ENCODE measurements around the gene ARID4A. TPM values are rescaled to one million over a fixed set of nuclear protein-coding genes. Genes with fewer than 3 reads are reported as not detected.

The ARID4A gene
- total and polyA plus RNA-seq, 7 donors, result 4.2 to 31.9 (median 18.1) TPM

GRCh38 chr14:58276208-58276607 is 22.1 kb upstream of the ARID4A start:
- Histone ChIP-seq H3K4me1 (peaks cover 0 to 58% (median 38%) of the 10 kb centered on the region in 4 donors), H3K4me3 (no peak overlapping the region), H3K27me3 (no peaks in the 10 kb centered on the region), H3K9me3 (no peaks in the 10 kb centered on the region), H3K27ac (no peak overlapping the region), H3K36me3 (peaks cover 0 to 57% (median 11%) of the 10 kb centered on the region in 4 donors)
- intact Hi-C loops (cut with DNase I), result no loop called here
- WGBS, 2 donors, result 82 to 92% methylated on average over 1 of the region's 1 CpG
- TF ChIP-seq, protein P1, sequence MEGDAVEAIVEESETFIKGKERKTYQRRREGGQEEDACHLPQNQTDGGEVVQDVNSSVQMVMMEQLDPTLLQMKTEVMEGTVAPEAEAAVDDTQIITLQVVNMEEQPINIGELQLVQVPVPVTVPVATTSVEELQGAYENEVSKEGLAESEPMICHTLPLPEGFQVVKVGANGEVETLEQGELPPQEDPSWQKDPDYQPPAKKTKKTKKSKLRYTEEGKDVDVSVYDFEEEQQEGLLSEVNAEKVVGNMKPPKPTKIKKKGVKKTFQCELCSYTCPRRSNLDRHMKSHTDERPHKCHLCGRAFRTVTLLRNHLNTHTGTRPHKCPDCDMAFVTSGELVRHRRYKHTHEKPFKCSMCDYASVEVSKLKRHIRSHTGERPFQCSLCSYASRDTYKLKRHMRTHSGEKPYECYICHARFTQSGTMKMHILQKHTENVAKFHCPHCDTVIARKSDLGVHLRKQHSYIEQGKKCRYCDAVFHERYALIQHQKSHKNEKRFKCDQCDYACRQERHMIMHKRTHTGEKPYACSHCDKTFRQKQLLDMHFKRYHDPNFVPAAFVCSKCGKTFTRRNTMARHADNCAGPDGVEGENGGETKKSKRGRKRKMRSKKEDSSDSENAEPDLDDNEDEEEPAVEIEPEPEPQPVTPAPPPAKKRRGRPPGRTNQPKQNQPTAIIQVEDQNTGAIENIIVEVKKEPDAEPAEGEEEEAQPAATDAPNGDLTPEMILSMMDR (IDR thresholded peaks at IDR 0.05), result no peak
- TF ChIP-seq POLR2A (IDR thresholded peaks at IDR 0.05), result no peak
- TF ChIP-seq EP300 (IDR thresholded peaks at IDR 0.05), result no peak
- TF ChIP-seq POLR2AphosphoS5 (IDR thresholded peaks at IDR 0.05), result no peak
- DNase-seq, result no peak

DNA sequence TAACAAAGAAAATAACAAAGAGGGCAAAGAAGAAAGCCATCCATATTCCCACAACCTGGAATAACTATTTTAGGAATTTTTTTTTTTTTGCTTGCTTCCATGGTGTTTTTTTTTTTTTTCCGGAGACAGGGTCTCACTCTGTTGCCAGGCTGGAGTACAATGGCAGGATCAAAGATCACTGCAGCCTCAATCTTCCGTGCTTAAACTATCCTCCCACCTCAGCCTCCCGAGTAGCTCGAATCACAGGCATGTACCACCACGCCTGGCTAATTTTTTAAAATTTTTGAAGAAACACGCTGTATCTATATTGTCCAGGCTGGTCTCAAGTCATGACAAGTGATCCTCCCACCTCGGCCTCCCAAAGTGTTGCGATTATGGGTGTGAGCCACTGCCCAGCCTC is 20.2 kb upstream of the ARID4A start:
- DNase-seq, result no peak
- intact Hi-C loops (cut with DNase I), result no loop called here
- peaks cover 0 to 37% (median 8%) of the 10 kb centered on the region in 4 donors for H3K36me3 ChIP-seq
- no peak overlapping the region for H3K27ac ChIP-seq
- WGBS, 2 donors, result 96 to 97% methylated on average over 8 of the region's 8 CpGs
- TF ChIP-seq POLR2A (IDR thresholded peaks at IDR 0.05) (no peak), POLR2AphosphoS5 (IDR thresholded peaks at IDR 0.05) (no peak), EP300 (IDR thresholded peaks at IDR 0.05) (no peak)
- TF ChIP-seq, protein P1 (IDR thresholded peaks at IDR 0.05), result no peak
- peaks cover 0 to 58% (median 39%) of the 10 kb centered on the region in 4 donors for H3K4me1 ChIP-seq
- H3K4me3 ChIP-seq, result no peak overlapping the region
- no peaks in the 10 kb centered on the region for H3K9me3 ChIP-seq
- H3K27me3 ChIP-seq, result no peaks in the 10 kb centered on the region

DNA sequence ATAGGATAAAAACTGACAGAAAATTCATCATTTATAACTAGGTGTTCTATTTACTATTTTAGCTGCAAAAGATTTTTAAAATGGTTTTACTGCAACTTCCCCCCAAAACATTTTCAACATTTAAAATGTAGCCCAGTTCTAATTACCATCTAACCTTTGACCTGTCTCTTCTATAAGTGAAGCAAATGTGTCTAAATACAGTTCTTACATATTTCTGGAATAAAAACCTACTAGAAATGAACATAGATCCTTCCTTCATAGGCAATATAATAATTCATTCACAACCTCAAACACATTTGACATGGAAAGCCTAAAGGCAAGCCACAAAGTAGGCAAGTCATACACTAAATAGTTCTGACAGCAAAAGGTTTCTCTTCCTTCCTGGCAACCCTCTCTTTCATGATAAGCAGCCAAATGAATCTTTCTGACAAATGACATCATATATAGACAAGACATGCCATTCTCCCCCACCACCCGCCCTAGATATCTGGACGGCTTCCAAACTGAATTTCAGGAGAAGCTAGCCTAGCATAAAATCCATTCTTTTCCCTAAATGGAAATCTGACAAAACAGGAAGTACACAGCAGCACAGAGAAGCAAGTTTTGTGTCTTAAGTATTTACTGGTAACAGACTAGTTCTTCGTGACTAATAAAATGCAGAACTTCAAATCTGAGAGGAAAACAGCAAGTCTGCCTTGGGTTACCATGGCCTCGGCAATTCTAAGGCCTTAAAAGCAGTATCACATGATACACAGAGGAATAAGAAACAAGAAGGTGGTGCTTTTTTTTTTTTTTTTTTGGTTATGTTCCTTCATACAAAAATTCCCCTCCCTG is 17.2 kb upstream of the ARID4A start:
- Histone ChIP-seq H3K27me3 (no peaks in the 10 kb centered on the region), H3K4me1 (peaks cover 0 to 46% (median 41%) of the 10 kb centered on the region in 4 donors), H3K4me3 (no peak overlapping the region), H3K36me3 (peaks cover 0 to 50% (median 22%) of the 10 kb centered on the region in 4 donors), H3K27ac (peak overlapping the region; percentile 71 to 80 (median 76)), H3K9me3 (no peaks in the 10 kb centered on the region)
- no peak for TF ChIP-seq EP300 (IDR thresholded peaks at IDR 0.05)
- peak in 2 of 4 donors; percentile 18 to 24 for TF ChIP-seq POLR2AphosphoS5 (IDR thresholded peaks at IDR 0.05)
- 9 to 12% methylated on average over 4 of the region's 4 CpGs for WGBS, 2 donors
- no peak for DNase-seq
- intact Hi-C loops (cut with DNase I), result no loop called here

DNA sequence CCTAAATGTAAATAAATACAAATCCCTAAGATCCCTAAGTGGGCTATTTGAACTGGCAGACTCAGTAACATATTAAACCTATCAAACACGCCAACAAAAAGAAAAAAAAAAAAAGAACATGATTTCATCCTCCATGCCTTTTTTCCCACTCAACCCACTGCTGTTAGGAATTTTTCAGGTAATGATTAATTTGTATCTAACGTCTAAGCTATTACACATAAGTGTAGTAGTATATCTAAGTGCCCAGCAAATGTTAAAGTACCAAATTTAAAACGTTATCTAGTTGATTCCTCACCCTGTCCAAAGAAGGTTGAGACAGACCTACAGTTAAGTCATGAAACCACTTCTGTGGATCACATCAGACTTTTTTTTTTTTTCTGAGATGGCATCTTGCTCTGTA is 16.4 kb upstream of the ARID4A start:
- no peaks in the 10 kb centered on the region for H3K27me3 ChIP-seq
- H3K36me3 ChIP-seq, result peaks cover 0 to 56% (median 22%) of the 10 kb centered on the region in 4 donors
- intact Hi-C loops (cut with DNase I), result no loop called here
- no peaks in the 10 kb centered on the region for H3K9me3 ChIP-seq
- peaks cover 0 to 42% (median 38%) of the 10 kb centered on the region in 4 donors for H3K4me1 ChIP-seq
- TF ChIP-seq, protein P1 (IDR thresholded peaks at IDR 0.05), result no peak
- TF ChIP-seq POLR2A (IDR thresholded peaks at IDR 0.05) (no peak), POLR2AphosphoS5 (IDR thresholded peaks at IDR 0.05) (no peak), EP300 (IDR thresholded peaks at IDR 0.05) (no peak)
- H3K27ac ChIP-seq, result peak overlapping the region; percentile 71 to 80 (median 76)
- 42 to 68% methylated on average over 3 of the region's 3 CpGs for WGBS, 2 donors
- no peak overlapping the region for H3K4me3 ChIP-seq
- no peak for DNase-seq

DNA sequence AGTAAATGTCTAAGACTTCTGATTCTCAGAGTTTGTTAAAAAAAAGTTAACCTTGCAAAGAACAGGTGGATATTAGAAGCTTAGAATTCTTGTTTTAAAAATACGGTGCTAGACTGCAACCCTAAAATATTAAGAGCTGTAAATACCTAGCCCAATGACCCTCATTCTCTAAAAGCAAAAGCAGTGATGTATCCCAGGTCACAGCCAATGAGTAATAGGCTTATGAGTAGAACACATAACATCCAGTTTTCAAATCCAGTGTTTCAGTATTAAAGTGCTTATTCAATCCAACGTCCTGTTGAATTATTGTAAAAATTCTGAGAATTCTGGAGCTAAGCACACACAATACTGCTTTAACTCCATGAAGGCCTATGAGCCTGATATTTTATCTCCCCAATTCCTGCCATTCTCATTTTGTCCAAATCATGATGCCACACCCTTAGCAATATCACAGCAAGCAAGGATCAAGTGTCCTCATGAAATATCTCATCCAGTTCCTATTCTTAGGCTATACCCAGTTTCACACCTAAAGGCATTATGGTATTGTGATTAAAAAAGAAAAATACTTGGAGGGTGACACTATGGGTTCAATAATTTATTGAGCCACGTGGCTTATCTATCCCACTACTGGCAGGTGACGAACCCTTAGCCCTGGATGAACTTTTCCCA is 15.3 kb upstream of the ARID4A start:
- DNase-seq, result no peak
- H3K27me3 ChIP-seq, result no peaks in the 10 kb centered on the region
- no peak overlapping the region for H3K4me3 ChIP-seq
- intact Hi-C loops (cut with DNase I), result no loop called here
- TF ChIP-seq POLR2A (IDR thresholded peaks at IDR 0.05) (no peak), EP300 (IDR thresholded peaks at IDR 0.05) (no peak), POLR2AphosphoS5 (IDR thresholded peaks at IDR 0.05) (no peak)
- TF ChIP-seq, protein P1 (IDR thresholded peaks at IDR 0.05), result no peak
- peak overlapping the region; percentile 21 to 80 (median 72) for H3K27ac ChIP-seq
- H3K36me3 ChIP-seq, result peaks cover 0 to 53% (median 18%) of the 10 kb centered on the region in 4 donors
- 69 to 79% methylated on average over 4 of the region's 4 CpGs for WGBS, 2 donors
- peaks cover 0 to 42% (median 38%) of the 10 kb centered on the region in 4 donors for H3K4me1 ChIP-seq
- H3K9me3 ChIP-seq, result no peaks in the 10 kb centered on the region

All from sigmoid colon (tissue), 7 donors.